CD4-positive, alpha-beta T cell treated with Interleukin-12 subunit alpha and Interleukin-12 subunit beta, for 1 hour (primary cell): ENCODE measurements around the gene CYP2F1.
A peak's percentile ranks its signal among the peaks of the same experiment; 100 is the strongest.
"Not testable (repeated sequence)": the region's sequence is repeated elsewhere in the genome, so short reads cannot be mapped to it uniquely, and the experiment has no call there.

ENCODE experiments used
- DNase-seq: peaks from one replicate; pipeline ENCODE4 v3.0.0-alpha.2; 2020

CYP2F1 gene, protein sequence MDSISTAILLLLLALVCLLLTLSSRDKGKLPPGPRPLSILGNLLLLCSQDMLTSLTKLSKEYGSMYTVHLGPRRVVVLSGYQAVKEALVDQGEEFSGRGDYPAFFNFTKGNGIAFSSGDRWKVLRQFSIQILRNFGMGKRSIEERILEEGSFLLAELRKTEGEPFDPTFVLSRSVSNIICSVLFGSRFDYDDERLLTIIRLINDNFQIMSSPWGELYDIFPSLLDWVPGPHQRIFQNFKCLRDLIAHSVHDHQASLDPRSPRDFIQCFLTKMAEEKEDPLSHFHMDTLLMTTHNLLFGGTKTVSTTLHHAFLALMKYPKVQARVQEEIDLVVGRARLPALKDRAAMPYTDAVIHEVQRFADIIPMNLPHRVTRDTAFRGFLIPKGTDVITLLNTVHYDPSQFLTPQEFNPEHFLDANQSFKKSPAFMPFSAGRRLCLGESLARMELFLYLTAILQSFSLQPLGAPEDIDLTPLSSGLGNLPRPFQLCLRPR

DNA sequence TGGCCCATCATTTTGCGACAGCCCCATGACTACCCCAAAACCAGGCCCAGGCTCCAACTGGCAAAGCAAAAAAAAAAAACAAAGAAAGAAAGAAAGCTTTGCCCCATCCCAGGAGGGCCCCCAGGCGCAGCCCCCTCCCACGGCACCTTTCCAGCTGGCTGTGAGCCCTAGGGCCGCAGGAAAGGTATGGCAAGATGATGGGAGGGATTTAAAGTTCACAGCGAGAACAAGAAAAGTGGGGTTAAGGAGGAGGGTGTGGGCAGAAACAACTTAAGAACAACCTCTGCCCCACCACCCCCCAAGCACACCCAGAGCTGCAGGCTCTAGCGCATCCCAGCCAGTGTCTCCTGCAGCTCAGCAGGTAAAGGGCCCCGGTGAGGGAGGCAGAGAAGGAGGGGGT lies at the start of gene CYP2F1:
Gene CYP2F1 (plus strand): TSS at position 301 of the 400 bp plus-strand sequence. CDS start 1,757 bp downstream, outside the sequence.
- DNase-seq, result no peak

DNA sequence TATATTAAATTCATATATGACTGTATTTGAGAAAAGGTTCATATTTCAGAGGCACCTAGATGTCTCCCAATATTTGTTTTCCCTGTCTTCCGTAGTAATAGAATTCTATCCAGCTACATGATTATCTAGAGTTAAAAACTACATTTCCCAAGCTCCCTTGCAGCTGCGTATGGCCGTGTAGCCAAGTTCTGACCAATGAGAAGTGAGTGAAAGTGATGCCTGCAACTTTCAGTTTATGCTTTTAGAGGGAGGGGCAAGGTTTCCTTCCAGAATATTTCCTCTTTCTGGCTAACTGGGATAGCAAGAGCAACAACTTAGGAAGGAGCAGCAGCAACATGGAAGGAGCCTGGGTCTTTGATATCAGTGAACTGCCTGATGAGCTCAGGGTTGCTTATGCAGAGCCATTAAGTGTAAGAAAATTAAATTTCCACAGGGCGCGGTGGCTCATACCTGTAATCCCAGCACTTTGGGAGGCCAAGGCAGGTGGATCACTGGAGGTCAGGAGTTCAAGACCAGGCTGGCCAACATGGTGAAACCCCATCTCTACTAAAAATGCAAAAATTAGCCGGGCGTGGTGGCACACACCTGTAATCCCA lies 49.2 kb upstream of the CYP2F1 start:
- DNase-seq, result peak; percentile 6

DNA sequence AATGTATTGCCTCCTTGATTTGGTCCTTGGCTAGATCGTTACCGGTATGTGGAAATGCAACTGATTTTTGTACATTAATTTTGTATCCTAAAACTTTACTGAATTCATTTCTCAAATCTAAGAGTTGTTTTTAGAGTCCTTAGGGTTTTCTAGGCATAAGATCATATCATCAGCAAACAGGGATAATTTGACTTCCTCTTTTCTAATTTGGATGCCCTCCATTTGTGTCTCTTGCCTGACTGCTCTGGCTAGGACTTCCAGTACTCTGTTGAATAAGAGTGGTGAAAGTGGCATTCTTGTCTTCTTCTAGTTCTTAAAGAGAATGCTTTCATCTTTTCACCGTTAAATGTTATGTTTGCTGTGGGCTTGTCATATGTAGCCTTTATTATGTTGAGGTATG lies 37.9 kb upstream of the CYP2F1 start:
- DNase-seq, result no peak

DNA sequence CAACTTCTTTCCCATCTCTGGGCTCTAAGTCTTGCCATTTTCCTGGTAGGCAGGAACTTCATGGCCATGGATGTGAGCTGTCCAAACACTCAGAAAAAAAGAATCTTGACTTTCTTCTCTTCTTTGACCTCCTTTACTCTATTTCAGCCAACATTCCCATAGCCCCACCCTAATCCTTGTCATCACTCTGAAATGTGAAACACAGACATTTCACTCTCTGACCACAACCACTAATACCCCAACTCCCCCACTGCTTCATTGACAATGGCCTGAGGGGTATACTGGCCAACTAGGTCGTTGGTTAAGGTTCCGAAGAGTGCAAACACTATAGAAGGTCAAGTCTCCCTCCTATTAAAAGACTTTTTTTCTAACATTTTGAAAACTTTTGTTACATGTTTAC lies 30.7 kb upstream of the CYP2F1 start:
- no peak for DNase-seq

DNA sequence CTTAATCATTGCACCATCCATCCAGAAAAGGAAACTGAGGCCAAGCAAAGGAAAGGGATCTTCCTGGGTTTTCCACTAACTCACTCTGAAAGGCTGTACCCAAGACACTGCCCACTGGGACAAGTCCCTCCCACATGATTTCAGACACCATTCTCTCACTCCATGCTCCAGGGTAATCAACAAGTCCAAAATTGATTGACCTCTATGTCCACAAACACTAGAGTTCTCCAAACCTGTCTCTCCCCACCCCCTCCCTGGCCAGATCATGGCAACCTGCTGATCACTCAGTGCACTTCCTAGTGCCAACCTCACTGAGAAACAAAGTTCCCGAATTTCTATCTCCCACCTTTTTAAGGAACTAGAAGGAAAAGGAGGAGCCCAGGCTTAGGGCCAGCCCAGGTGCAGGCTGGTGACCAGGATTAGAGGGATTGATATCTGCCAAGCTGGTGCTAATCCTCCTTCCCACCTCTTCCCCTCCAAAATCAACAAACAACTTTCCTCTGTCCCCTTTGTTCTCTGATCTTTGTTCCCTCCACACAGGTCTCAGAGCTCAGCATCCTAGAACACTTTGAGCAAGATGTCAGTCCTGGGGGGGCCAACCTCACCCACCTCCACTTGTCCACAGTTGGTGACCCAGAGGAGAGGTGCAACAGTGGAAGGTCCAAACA lies 28.4 kb upstream of the CYP2F1 start:
- DNase-seq, result no peak

DNA sequence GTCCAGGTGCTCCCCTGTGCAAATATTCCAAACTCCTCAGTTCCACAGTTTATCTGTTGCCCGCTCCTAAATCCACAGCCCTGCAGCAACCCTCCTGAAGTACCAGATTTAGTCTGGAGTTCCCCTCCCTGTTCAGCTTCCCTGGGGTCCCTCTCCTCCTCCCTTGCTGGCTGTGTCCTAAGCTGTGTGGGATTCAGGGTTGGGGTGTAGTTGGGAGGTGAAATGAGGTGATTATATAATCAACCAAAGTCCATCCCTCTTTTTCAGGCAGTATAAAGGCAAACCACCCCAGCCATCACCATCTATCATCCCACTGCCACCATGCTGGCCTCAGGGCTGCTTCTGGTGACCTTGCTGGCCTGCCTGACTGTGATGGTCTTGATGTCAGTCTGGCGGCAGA lies 26.1 kb upstream of the CYP2F1 start, which contains the start of gene CYP2A13:
Gene CYP2A13 (plus strand): TSS at position 301 of the 400 bp plus-strand sequence. CDS start 21 bp downstream, at position 322.
- DNase-seq, result no peak

DNA sequence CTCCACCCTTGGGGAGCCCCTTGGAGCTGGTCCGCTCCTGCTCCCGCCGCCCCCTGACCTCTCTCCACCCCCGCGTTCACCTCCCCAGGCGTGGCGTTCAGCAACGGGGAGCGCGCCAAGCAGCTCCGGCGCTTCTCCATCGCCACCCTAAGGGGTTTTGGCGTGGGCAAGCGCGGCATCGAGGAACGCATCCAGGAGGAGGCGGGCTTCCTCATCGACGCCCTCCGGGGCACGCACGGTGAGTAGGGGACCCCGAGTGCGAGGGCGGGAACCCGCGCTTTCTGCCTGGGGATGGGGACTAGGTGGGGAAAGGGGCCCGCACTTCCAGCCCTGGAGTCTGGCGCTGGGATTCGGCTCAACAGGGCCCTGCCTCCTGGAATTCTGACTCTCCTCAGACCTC lies 24.3 kb upstream of the CYP2F1 start:
- no peak for DNase-seq

DNA sequence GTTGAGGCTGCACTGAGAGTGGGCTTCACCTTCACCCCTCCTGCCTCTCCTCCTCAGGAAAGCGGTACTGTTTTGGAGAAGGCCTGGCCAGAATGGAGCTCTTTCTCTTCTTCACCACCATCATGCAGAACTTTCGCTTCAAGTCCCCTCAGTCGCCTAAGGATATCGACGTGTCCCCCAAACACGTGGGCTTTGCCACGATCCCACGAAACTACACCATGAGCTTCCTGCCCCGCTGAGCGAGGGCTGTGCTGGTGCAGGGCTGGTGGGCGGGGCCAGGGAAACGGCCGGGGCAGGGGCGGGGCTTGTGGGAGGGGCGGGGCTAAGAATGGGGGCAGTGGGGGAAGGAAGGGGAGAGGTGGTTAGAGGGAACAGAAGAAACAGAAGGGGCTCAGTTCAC lies 18.5 kb upstream of the CYP2F1 start:
- no peak for DNase-seq

DNA sequence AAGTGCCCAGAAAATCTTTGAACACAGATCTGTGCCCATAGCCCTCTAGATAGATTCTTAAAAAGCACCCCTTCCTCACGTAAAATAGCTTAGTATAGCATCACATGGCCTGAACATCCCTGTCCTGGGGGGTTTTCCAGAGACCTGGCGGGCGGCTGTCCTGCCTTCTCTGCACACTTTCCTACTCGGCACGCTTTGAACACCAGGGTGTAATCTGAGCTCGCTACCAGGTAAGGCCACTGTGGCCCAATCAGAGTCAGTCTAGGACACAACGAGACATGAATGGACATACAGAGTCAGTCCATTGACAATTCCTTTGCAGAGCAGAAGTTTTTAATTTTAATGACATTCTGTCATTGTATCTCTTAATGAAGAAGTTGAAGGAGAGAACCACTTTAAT lies 17.9 kb upstream of the CYP2F1 start:
- DNase-seq, result no peak

DNA sequence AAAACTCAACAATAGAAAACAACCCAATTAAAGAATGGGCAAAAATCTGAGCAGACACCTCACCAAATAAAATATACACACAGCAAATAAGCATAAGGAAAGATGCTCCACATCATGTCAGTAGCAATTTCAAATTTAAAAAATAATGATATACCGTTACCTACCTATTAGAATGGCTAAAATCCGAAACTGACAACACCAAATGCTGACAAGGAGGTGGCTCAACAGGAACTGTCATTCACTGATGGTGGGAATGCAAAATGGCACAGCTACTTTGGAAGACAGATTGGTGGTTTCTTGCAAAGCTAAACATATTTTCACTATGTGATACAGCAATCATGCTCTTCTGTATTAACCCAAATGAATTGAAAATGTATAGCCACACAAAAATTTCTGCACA lies 16.9 kb upstream of the CYP2F1 start:
- DNase-seq, result no peak

DNA sequence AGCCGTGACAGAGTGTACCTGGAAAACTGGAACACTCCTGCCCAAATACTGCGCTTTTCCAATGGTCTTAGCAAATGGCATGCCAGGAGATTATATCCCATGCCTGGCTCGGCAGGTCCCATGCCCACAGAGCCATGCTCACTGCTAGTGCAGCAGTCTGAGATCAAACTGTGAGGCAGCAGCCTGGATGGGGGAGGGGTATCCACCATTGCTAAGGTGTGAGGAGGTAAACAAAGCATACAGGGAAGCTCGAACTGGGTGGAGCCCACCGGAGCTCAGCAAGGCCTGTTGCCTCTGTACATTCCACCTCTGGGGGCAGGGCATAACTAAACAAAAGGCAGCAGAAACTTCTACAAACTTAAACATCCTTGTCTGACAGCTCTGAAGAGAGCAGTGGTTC lies 15.5 kb upstream of the CYP2F1 start:
- DNase-seq, result no peak

DNA sequence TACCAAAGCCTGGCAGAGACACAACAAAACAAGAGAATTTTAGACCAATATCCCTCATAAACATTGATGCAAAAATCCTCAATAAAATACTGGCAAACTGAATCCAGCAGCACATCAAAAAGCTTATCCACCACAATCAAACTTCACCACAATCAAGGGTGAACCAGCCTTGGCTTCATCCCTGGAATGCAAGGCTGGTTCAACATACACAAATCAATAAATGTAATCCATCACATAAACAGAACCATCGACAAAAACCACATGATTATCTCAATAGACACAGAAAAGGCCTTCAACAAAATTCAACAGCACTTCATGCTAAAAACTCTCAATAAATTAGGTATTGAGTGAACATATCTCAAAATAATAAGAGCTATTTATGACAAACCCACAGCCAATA lies 12.0 kb upstream of the CYP2F1 start:
- not testable (repeated sequence) for DNase-seq

DNA sequence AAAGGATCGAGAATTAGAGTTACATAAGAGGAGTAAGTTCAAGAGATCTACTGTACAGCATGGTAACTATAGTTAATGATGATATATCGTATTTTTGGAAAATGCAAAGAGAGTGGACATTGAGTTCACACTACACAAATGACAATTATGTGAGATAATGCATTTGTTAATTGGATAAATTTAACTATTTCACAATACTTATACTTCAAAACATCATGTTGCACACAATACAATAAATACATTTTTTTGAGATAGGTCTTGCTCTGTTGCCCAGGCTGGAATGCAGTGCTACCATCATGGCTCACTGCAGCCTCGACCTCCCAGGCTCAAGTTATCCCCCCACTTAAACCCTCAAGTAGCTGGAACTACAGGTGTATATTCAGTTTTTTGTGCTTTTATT lies 8.1 kb upstream of the CYP2F1 start:
- no peak for DNase-seq

DNA sequence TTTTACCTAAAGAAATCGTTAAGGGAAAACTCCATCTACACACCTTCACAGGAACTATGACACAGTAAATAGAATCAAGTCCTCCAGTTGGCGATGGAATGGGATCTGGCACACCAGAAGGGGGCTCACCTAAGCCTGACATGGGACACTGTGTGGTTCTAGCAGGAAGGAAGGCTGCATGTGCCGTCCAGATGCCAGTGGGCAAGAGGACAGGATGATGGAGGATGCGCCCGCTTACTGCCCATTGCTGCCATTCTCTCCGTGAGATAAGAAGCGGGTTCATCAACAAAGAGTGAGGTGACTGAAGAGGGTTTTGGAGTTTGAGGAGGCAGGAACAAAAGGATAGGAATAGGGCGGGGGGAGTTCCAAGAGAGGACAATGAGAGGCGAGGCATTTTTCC lies 2.9 kb upstream of the CYP2F1 start:
- DNase-seq, result no peak

DNA sequence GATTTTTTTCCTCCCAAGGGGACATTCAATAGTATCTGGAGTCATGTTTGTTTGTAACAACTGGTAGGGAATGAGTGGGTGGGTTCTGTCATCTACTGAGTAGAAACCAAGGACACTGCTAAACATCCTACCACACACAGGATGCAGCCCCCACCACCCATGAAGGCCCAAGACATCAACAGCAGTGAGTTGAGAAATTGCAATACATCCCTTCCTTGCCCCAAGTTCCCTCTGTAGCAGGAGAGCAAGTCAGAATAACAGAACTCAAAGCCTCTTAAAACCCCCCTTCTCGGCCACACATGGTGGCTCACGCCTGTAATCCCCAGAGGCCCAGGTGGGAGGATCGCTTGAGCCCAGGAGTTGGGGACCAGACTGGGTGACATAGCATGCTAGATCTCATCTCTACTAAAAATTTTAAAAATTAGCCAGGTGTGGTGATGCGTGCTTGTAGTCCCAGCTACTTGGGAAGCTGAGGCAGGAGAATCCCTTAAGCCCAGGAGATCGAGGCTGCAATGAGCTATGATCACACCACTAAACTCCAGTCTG lies 2.4 kb upstream of the CYP2F1 start:
- no peak for DNase-seq

DNA sequence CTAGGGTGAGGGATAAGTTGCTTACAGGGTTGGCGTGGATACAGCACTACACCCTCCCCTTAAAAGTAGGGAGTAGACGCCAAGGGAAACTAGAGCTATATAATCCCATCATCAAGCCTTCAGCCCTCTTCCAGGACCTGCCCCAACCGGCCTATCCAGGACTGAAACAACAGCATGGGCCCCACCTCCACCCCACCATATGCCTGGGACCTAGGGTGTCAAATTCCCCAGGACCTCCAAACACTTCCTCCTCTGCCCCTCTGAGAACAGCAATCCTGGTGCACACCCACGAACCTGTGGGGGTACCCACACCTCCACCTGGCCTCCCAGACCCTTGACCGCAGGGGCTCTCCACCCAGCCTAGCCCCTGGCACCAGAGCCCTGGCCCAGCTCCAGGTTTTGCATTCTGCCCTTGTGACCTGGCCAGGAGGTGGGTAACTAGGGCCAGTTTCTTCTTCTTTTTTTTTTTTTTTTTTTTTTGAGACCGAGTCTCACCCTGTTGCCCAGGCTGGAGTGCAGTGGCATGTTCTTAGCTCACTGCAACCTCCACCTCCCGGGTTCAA lies 1.4 kb upstream of the CYP2F1 start:
- no peak for DNase-seq

DNA sequence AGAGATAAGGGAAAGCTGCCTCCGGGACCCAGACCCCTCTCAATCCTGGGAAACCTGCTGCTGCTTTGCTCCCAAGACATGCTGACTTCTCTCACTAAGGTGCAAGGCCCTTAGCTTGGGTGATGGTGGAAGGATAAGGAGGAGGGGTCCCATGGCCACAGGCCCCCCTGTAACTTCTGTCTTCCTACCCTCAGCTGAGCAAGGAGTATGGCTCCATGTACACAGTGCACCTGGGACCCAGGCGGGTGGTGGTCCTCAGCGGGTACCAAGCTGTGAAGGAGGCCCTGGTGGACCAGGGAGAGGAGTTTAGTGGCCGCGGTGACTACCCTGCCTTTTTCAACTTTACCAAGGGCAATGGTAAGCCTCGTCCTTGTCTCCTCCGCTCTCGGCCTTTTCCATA lies 2.0 kb downstream of the CYP2F1 start:
- no peak for DNase-seq

DNA sequence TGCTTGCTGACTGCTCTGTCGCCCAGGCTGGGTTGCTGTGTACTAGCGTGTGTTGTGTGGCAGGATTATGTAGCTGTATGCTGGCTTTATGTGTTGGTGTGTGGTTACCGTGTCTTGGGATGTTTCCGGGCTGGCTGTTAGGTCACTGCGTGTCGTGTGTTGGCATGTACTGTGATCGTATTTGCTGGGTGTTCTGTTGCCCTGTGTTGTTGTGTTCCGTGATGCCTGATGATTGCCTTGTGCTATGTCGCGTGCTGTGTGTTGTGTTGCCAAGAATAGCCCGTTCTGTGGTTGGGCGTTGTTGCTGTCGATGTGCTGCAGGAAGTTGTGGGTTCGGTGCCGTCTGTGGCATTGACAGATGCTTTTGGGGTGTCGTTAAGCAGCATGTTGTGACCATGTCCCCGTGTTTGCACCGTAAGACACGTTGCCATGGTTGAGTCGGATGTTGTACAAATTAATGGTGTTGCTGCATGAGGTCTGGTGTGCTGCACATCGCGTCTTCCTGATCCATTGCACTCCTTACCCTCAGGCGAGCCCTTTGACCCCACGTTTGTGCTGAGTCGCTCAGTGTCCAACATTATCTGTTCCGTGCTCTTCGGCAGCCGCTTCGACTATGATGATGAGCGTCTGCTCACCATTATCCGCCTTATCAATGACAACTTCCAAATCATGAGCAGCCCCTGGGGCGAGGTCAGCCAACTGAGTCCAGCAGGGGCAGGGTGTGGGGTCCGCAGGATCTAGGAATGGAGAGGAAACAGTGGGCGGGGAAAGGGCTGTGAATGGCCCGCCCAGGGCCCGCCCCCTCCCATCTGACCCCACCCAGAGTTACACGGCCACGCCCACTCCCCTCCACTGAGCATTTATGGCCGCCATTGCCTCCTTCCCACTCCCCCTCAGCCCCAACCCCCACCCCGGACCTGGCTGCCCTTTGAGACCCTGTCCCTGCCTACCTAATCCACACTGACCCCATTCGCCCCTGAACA lies 7.0 kb downstream of the CYP2F1 start:
- DNase-seq, result peak; percentile 89

DNA sequence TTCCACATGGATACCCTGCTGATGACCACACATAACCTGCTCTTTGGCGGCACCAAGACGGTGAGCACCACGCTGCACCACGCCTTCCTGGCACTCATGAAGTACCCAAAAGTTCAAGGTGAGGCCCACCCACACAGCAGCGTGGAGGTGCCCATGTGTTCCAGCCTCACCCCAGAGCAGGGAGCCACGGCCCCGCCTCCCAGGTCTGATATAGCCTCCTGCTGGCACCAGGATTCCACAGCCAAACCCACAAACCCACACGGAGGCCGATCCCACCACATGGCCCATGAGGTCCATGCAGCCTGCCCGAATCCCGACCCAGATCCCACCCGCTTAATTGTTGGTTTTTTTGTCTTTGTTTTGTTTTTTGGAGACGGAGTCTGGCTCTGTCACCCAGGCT lies 8.6 kb downstream of the CYP2F1 start:
- DNase-seq, result not testable (repeated sequence)

DNA sequence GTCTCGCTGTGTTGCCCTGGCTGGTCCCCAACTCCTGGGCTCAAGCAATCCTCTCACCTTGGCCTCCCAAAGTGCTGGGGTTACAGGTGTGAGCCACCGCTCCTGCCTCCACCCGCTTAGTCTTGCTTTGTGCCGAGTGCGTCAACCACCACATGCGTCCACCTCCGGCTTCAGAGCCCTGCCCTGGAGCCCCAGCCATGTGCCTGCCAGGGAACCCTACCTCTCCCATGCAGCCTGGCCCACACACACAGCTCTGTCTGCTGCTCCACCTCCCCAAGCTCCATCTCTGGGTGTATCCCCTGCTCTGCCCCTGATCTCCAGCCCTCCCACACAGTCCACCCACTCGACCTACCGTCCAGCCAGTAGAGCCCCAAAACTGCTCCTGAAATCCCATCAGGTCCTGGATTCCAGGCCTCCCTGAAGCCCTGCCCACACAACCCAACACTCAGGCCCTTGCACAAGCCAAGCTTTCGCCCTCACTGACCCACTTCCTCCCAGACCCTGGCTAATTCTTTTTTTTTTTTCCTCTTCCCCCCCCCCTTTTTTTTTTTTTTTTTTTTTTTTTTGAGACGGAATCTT lies 9.6 kb downstream of the CYP2F1 start:
- DNase-seq, result no peak

DNA sequence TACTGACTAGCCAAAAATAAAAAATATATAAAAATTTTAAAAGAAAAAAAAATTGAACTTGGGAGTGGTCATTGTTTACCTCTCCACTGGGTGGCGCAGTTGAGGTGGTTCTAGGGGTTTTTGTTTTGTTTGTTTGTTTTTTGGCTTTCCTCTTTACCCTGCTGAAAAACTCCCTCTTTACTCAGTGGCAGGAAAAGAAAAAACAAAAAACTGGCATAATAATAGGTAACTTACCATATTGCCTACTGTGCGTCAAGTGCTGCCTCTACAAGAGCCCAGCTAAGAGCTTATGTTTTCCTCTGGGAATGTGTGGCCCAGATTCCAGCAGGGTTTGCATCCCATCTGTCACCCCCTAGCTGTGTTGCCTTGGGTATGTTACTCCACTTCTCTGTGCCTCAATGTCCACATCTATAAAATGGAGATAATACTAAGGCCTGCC lies 12.6 kb downstream of the CYP2F1 start:
- DNase-seq, result peak; percentile 69
